H1 (cell line): ENCODE data around the gene KRTAP10-4. TPM values are rescaled to one million over a fixed set of nuclear protein-coding genes. Genes with fewer than 3 reads are reported as not detected.

Experiments used
- CTCF ChIA-PET: fragments of 300-600 bp; sonication (Branson Sonifier 250); formaldehyde crosslinking; loops from one replicate; lab custom pipeline; 2021; ENCODE audit not compliant: partially characterized antibody; lab: Charles Lee
- POLR2A ChIA-PET: fragments of 300-600 bp; sonication (Branson Sonifier 250); formaldehyde crosslinking; loops from one replicate; lab custom pipeline; 2021; ENCODE audit warnings: inconsistent platforms; ENCODE audit not compliant: partially characterized antibody; lab: Charles Lee
- DNase-seq, 2 experiments: peaks; one replicate each; pipeline versions ENCODE4 v3.0.0 to v3.0.0-alpha.2; 2010 to 2022; ENCODE audit warnings: low spot score in 2 of 2, low read depth in 1 of 2, mixed read lengths in 1 of 2
- FAIRE-seq: peaks from 2 replicates; lab custom pipeline; 2011; peaks lifted over from hg19 to GRCh38; lab: Jason Lieb, UNC
- H2AFZ ChIP-seq: 2 replicates; pipeline ENCODE4 v1.8.1; 2012; ENCODE audit warnings: low read length, inconsistent platforms
- H2AK5ac ChIP-seq: 2 replicates; pipeline ENCODE4 v1.6.1; 2013; ENCODE audit warnings: low read depth, low read length
- H2BK120ac ChIP-seq: replicated peaks from 2 replicates; pipeline ENCODE3; 2013; ENCODE audit warnings: low read depth, low read length, inconsistent platforms
- H2BK12ac ChIP-seq: 2 replicates; pipeline ENCODE4 v1.6.1; 2013; ENCODE audit warnings: low read depth, low read length
- H2BK15ac ChIP-seq: 2 replicates; pipeline ENCODE4 v1.6.1; 2013; ENCODE audit warnings: low read length
- H2BK20ac ChIP-seq: 2 replicates; pipeline ENCODE4 v1.6.1; 2013; ENCODE audit warnings: low read length
- H2BK5ac ChIP-seq: 2 replicates; pipeline ENCODE4 v1.6.1; 2013; ENCODE audit warnings: low read depth, low read length
- H3K14ac ChIP-seq: 2 replicates; pipeline ENCODE4 v1.6.1; 2013; ENCODE audit warnings: inconsistent platforms; ENCODE audit not compliant: insufficient read length
- H3K18ac ChIP-seq: 2 replicates; pipeline ENCODE4 v1.6.1; 2013; ENCODE audit warnings: low read length; ENCODE audit errors: extremely low read depth
- H3K23ac ChIP-seq: 2 replicates; pipeline ENCODE4 v1.6.1; 2013; ENCODE audit warnings: inconsistent platforms; ENCODE audit not compliant: insufficient read length
- H3K23me2 ChIP-seq: 2 replicates; pipeline ENCODE4 v1.6.1; 2013; ENCODE audit warnings: low read depth, low read length
- H3K27ac ChIP-seq: 2 replicates; pipeline ENCODE4 v1.6.1; 2011; ENCODE audit warnings: low read depth, low read length, inconsistent platforms
- H3K27me3 ChIP-seq, 4 experiments: replicated peaks in 1 of 4; 1 replicate in 1 of 4; 2 replicates in 3 of 4; pipeline versions ENCODE4 v1.6.1 to v1.8.1; 2011 to 2013; ENCODE audit warnings: low read length in 3 of 4, mild to moderate bottlenecking in 3 of 4, inconsistent platforms in 2 of 4, mixed read lengths in 2 of 4, moderate library complexity in 1 of 4; ENCODE audit not compliant: control insufficient read depth in 3 of 4, insufficient read depth in 3 of 4; ENCODE audit errors: extremely low read depth in 1 of 4
- H3K36me3 ChIP-seq, 4 experiments: 2 replicates each; pipeline versions ENCODE4 v1.6.1 to v1.8.1; 2011 to 2013; ENCODE audit warnings: mild to moderate bottlenecking in 4 of 4, low read length in 3 of 4, moderate library complexity in 2 of 4, control low read depth in 1 of 4, inconsistent platforms in 1 of 4; ENCODE audit not compliant: insufficient read depth in 4 of 4, control insufficient read depth in 2 of 4
- H3K4ac ChIP-seq: replicated peaks from 2 replicates; pipeline ENCODE3; 2013; ENCODE audit warnings: low read length, low read depth, mixed read lengths, inconsistent platforms; ENCODE audit not compliant: insufficient read length
- H3K4me1 ChIP-seq, 4 experiments: replicated peaks in 1 of 4; 1 replicate in 1 of 4; 2 replicates in 3 of 4; pipeline versions ENCODE4 v1.6.1 to v1.8.1; 2011 to 2013; ENCODE audit warnings: low read length in 3 of 4, inconsistent platforms in 2 of 4, mixed read lengths in 1 of 4; ENCODE audit not compliant: insufficient read depth in 4 of 4, control insufficient read depth in 3 of 4
- H3K4me2 ChIP-seq, 2 experiments: 2 replicates each; pipeline versions ENCODE4 v1.6.1 to v1.8.1; 2011 to 2013; ENCODE audit warnings: low read depth in 2 of 2, low read length in 2 of 2, control low read depth in 1 of 2, inconsistent platforms in 1 of 2, mild to moderate bottlenecking in 1 of 2; ENCODE audit not compliant: insufficient read depth in 1 of 2
- H3K4me3 ChIP-seq, 4 experiments: fragments of 200-600, 300-600 bp in 1 of 4; sonication (generic), shearing (Covaris generic), sonication (Bioruptor Twin) in 1 of 4; 2 replicates each; pipeline versions ENCODE4 v1.5.1 to v1.8.1; 2011 to 2016; ENCODE audit warnings: low read length in 4 of 4, low read depth in 3 of 4, control low read depth in 2 of 4, inconsistent platforms in 2 of 4, mild to moderate bottlenecking in 2 of 4, mixed read lengths in 1 of 4, moderate library complexity in 1 of 4; ENCODE audit not compliant: insufficient read depth in 2 of 4; ENCODE audit errors: extremely low read depth in 1 of 4
- H3K56ac ChIP-seq: replicated peaks from 2 replicates; pipeline ENCODE3; 2013; ENCODE audit warnings: low read depth, mild to moderate bottlenecking, mixed read lengths, low read length, inconsistent platforms; ENCODE audit not compliant: insufficient read length
- H3K79me1 ChIP-seq: 2 replicates; pipeline ENCODE4 v1.6.1; 2013; ENCODE audit warnings: low read depth, low read length, control low read depth
- H3K79me2 ChIP-seq, 2 experiments: 2 replicates each; pipeline versions ENCODE4 v1.6.1 to v1.8.1; 2012 to 2013; ENCODE audit warnings: low read length in 2 of 2, mild to moderate bottlenecking in 2 of 2, inconsistent platforms in 1 of 2; ENCODE audit not compliant: insufficient read depth in 2 of 2, control insufficient read depth in 1 of 2
- H3K9ac ChIP-seq, 4 experiments: replicated peaks in 1 of 4; 1 replicate in 1 of 4; 2 replicates in 3 of 4; pipeline versions ENCODE4 v1.6.1 to v1.8.1; 2011 to 2013; ENCODE audit warnings: low read depth in 3 of 4, low read length in 3 of 4, control low read depth in 2 of 4, mild to moderate bottlenecking in 2 of 4, moderate library complexity in 2 of 4, inconsistent platforms in 1 of 4; ENCODE audit errors: extremely low read depth in 1 of 4
- H3K9me3 ChIP-seq, 2 experiments: 2 replicates each; pipeline versions ENCODE4 v1.6.1 to v1.8.1; 2012 to 2013; ENCODE audit warnings: mild to moderate bottlenecking in 2 of 2, moderate library complexity in 2 of 2, control low read depth in 1 of 2, inconsistent platforms in 1 of 2, low read depth in 1 of 2, low read length in 1 of 2, mixed read lengths in 1 of 2; ENCODE audit not compliant: insufficient read depth in 2 of 2
- H4K20me1 ChIP-seq, 2 experiments: replicated peaks in 1 of 2; 2 replicates each; pipeline versions ENCODE3 to v1.8.1; 2011 to 2013; ENCODE audit warnings: inconsistent platforms in 2 of 2, low read length in 2 of 2, mild to moderate bottlenecking in 1 of 2; ENCODE audit not compliant: insufficient read depth in 2 of 2, control insufficient read depth in 1 of 2
- H4K5ac ChIP-seq: 2 replicates; pipeline ENCODE4 v1.6.1; 2013; ENCODE audit warnings: low read length, low read depth, mixed read lengths, inconsistent platforms; ENCODE audit not compliant: insufficient read length
- H4K8ac ChIP-seq: 2 replicates; pipeline ENCODE4 v1.8.0; 2013; ENCODE audit warnings: mild to moderate bottlenecking, moderate library complexity, low read length, inconsistent platforms; ENCODE audit not compliant: insufficient read depth; ENCODE audit errors: extremely low read depth
- H4K91ac ChIP-seq: replicated peaks from 2 replicates; pipeline ENCODE3; 2013; ENCODE audit warnings: low read length, mixed read lengths, inconsistent platforms; ENCODE audit not compliant: insufficient read length
- ATF2 ChIP-seq: IDR thresholded peaks from 2 replicates; pipeline ENCODE4 v1.6.1; 2012; ENCODE audit warnings: low read length, inconsistent platforms
- CTBP2 ChIP-seq: IDR thresholded peaks from 2 replicates; pipeline ENCODE4 v1.7.0; 2011; ENCODE audit warnings: borderline replicate concordance, mild to moderate bottlenecking, moderate library complexity, mixed read lengths, low read length; ENCODE audit not compliant: insufficient read depth, insufficient read length
- EGR1 ChIP-seq: IDR thresholded peaks from 2 replicates; pipeline ENCODE4 v1.6.1; 2011; ENCODE audit warnings: low read depth, low read length, borderline replicate concordance
- HDAC6 ChIP-seq: IDR thresholded peaks from one replicate; pipeline ENCODE4 v1.7.1; 2012; ENCODE audit warnings: low read depth, mild to moderate bottlenecking, inconsistent platforms, low read length, moderate library complexity
- KDM4A ChIP-seq: IDR thresholded peaks from one replicate; pipeline ENCODE4 v1.7.1; 2012; ENCODE audit warnings: low read depth, mild to moderate bottlenecking, moderate library complexity, low read length, inconsistent platforms; ENCODE audit not compliant: severe bottlenecking
- POU5F1 ChIP-seq: IDR thresholded peaks from 2 replicates; pipeline ENCODE4 v1.6.1; 2011; ENCODE audit warnings: low read depth, mild to moderate bottlenecking, low read length, moderate library complexity
- RFX5 ChIP-seq: IDR thresholded peaks from 2 replicates; pipeline ENCODE4 v1.6.1; 2011; ENCODE audit warnings: low read depth, low read length, improper control_type of control experiment, borderline replicate concordance
- SP2 ChIP-seq: IDR thresholded peaks from 2 replicates; pipeline ENCODE4 v1.6.1; 2012; ENCODE audit warnings: mild to moderate bottlenecking, low read length, inconsistent platforms
- SRF ChIP-seq: IDR thresholded peaks from 2 replicates; pipeline ENCODE4 v1.6.1; 2011; ENCODE audit warnings: mild to moderate bottlenecking, low read depth, low read length, moderate library complexity
- TBP ChIP-seq: IDR thresholded peaks from 2 replicates; pipeline ENCODE4 v1.6.1; 2011; ENCODE audit warnings: low read depth, low read length, improper control_type of control experiment
- YY1 ChIP-seq: IDR thresholded peaks from 2 replicates; pipeline ENCODE4 v1.6.1; 2011; ENCODE audit warnings: low read depth, mild to moderate bottlenecking, low read length
- WGBS, 2 experiments: shearing (Covaris generic) in 1 of 2; methylation state at CpG; one replicate each; pipeline versions ENCODE4 v1.1.6 to v1.1.7; 2013 to 2015; ENCODE audit warnings: low lambda C conversion rate in 2 of 2, mixed read lengths in 2 of 2, inconsistent platforms in 1 of 2, low coverage in 1 of 2, missing lambda C conversion rate in 1 of 2; ENCODE audit not compliant: insufficient replicate concordance in 2 of 2, insufficient coverage in 1 of 2, insufficient read length in 1 of 2; ENCODE audit errors: extremely low coverage in 1 of 2, missing lambda C conversion rate in 1 of 2; 5-methylcytosine and 5-hydroxymethylcytosine counted together
- polyA plus RNA-seq, 7 experiments: library from polyadenylated mRNA; depleted of rRNA in 3 of 7; stranded (reverse) in 5 of 7; unstranded in 2 of 7; fragments of >200 nt in 5 of 7; fragments of 200-250 nt in 2 of 7; gene quantifications; 1 replicate in 5 of 7; 2 replicates in 1 of 7; 4 replicates in 1 of 7; pipeline versions ENCODE4 v1.2.1 to v1.2.3, GENCODE V29; 2011 to 2013; ENCODE audit warnings: missing spikeins in 2 of 7, mixed read lengths in 2 of 7
- total RNA-seq: library from RNA; stranded (reverse); fragmentation: NEBNext Ultra II Directional; extraction: Animal tissue kit (Norgen Biotek cat#: 25700); gene quantifications from 2 replicates; pipeline ENCODE4 v1.2.1, GENCODE V29; 2021

Gene KRTAP10-4
- total and polyA plus RNA-seq, 2 of the 8 experiments (the other 6 are each of a cell fraction or from before 2014, with no cell fraction given): not detected

GRCh38 chr21:44530903-44531605 is 42.5 kb upstream of the KRTAP10-4 start:
- Histone ChIP-seq H3K56ac (no peak overlapping the region), H3K9ac (no peak overlapping the region), H3K9me3 (no peaks in the 10 kb centered on the region), H3K4me1 (peaks cover 0 to 3% (median 0%) of the 10 kb centered on the region in 4 experiments; a peak in 1 of 7 replicates), H3K79me2 (no peaks in the 10 kb centered on the region), H2BK5ac (0 out of 2 replicates have a peak overlapping the region, but pooled peaks have one; percentile 44), H4K5ac (no peak overlapping the region), H3K18ac (no peak overlapping the region), H3K36me3 (no peaks in the 10 kb centered on the region), H3K79me1 (no peaks in the 10 kb centered on the region), H3K4me2 (no peak overlapping the region), H2BK120ac (no peak overlapping the region), H4K91ac (no peak overlapping the region), H4K20me1 (peaks cover 0 to 2% of the 10 kb centered on the region in 2 experiments), H2BK20ac (no peak overlapping the region), H2BK15ac (no peak overlapping the region), H3K4me3 (no peak overlapping the region), H3K27ac (no peak overlapping the region), H3K4ac (no peak overlapping the region), H3K14ac (no peak overlapping the region), H2AFZ (no peak overlapping the region), H4K8ac (no peak overlapping the region; the same call in 1 of the 2 replicates), H2BK12ac (0 out of 2 replicates have a peak overlapping the region, but pooled peaks have one; percentile 39), H3K23me2 (peaks cover 4% of the 10 kb centered on the region; the same call in 1 of the 2 replicates), H3K27me3 (no peaks in the 10 kb centered on the region), H2AK5ac (peak overlapping the region; percentile 48; the same call in 1 of the 2 replicates), H3K23ac (no peak overlapping the region)
- DNase-seq (no peak), FAIRE-seq (no peak)
- ChIA-PET CTCF (interaction anchor here (0.7 to 1.7 kb wide), 7 partner anchors 10 to 253 kb away, joined by 3 to 10 read pairs (median 4); no protein-coding TSS in a partner anchor), POLR2A (interaction anchor here (0.8 to 1.0 kb wide), 2 partner anchors 10 to 15 kb away, joined by 3 read pairs; no protein-coding TSS in a partner anchor)
- 88% methylated on average over 23 of the region's 23 CpGs; no CpG with 5 or more reads in 1 of the 2 experiments for WGBS, 2 experiments
- TF ChIP-seq RFX5 (no peak), ATF2 (no peak), TBP (no peak), CTBP2 (no peak), SP2 (no peak), KDM4A (no peak), YY1 (no peak), POU5F1 (no peak), EGR1 (no peak), SRF (no peak), HDAC6 (no peak)
